T-helper 1 cell treated with Interleukin-12 subunit alpha and Interleukin-12 subunit beta and Interleukin-4 antibody, amounts not matched to agents 30 μg/mL and 1 μg/mL, for 36 hours (primary cell): ENCODE results near the gene TMUB1.
A peak's percentile ranks its signal among the peaks of the same experiment; 100 is the strongest.
"Not testable (repeated sequence)": the region's sequence is repeated elsewhere in the genome, so short reads cannot be mapped to it uniquely, and the experiment has no call there.

Experiments used
- H3K27ac Mint-ChIP-seq: one replicate; pipeline ENCODE4 v1.8.0; 2021; ENCODE audit warnings: mild to moderate bottlenecking, mixed read lengths
- H3K27me3 Mint-ChIP-seq: one replicate; pipeline ENCODE4 v1.8.0; 2021; ENCODE audit warnings: low read depth, mixed read lengths
- H3K36me3 Mint-ChIP-seq: one replicate; pipeline ENCODE4 v1.8.0; 2021; ENCODE audit warnings: low read depth, mixed read lengths
- H3K4me1 Mint-ChIP-seq: one replicate; pipeline ENCODE4 v1.8.0; 2021; ENCODE audit warnings: low read depth, mixed read lengths
- H3K4me3 Mint-ChIP-seq: one replicate; pipeline ENCODE4 v1.8.0; 2021; ENCODE audit warnings: mild to moderate bottlenecking, moderate library complexity, mixed read lengths
- H3K9me3 Mint-ChIP-seq: one replicate; pipeline ENCODE4 v1.8.0; 2021; ENCODE audit warnings: mixed read lengths

Gene TMUB1

DNA sequence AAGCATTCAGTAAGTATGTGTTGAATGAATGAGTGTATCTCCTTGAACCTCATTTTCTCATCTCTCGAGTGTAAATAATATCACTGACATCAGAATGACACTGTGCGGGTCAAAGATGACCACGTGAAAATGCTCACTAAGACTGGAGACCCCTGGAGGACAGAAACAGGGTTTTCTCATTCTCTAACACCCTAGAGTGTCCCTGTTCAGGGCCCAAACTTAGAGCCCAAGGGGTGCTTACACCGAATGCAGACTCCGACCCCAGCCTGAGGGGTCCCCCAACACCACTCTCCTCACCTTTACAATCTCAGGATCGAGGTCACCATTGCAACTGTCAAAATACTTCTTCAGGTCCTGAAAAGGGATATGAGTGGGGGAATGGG lies 27.0 kb downstream of the TMUB1 start:
- Mint-ChIP-seq H3K9me3 (no peaks in the 10 kb centered on the region), H3K27me3 (no peaks in the 10 kb centered on the region), H3K27ac (no peak overlapping the region), H3K4me3 (peak overlapping the region; percentile 97), H3K4me1 (peaks cover 35% of the 10 kb centered on the region), H3K36me3 (peaks cover 4% of the 10 kb centered on the region)

DNA sequence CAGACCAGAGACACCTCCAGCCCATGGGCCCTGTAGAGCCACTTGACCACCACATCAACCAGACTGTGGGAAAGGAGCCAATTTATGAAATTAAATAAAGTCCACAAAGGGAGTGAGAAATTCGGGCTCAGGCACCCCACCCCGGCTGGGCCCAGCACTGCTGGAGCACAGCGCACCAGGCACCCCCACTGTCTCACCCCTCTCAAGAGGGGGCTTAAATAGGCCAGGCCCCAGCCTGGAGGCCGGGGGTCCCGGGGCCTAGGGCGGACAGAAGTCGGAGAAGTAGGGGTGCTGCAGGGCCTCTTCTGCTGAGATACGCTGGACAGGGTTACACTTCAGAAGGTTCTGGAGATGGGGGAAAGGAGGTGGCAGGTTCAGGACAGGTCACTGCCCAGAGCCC lies 29.5 kb downstream of the TMUB1 start:
- H3K27me3 Mint-ChIP-seq = peaks cover 5% of the 10 kb centered on the region
- peaks cover 4% of the 10 kb centered on the region for H3K36me3 Mint-ChIP-seq
- H3K27ac Mint-ChIP-seq = no peak overlapping the region
- H3K4me1 Mint-ChIP-seq = peaks cover 27% of the 10 kb centered on the region
- H3K4me3 Mint-ChIP-seq = no peak overlapping the region
- no peaks in the 10 kb centered on the region for H3K9me3 Mint-ChIP-seq

DNA sequence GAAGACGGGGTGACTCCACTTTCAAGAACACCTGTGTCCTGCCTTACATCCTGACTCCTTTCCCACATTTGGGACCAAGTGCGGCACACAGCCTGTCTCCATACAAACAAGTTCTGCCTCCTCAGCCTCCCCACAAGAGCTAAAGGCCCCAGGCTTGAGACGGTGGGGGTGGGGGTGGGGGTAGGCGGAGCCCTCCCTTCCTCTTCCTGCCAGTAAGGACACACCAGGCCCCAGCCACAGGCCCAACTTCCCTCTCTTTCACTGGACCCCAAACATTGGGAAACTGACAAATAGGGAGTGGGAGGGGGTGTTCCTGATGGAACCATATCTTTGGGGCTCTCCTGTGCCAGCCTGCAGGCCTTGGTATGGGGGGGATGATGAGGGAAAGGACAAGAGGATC lies 30.2 kb downstream of the TMUB1 start:
- H3K4me1 Mint-ChIP-seq = peaks cover 23% of the 10 kb centered on the region
- H3K4me3 Mint-ChIP-seq = no peak overlapping the region
- peaks cover 4% of the 10 kb centered on the region for H3K36me3 Mint-ChIP-seq
- H3K27ac Mint-ChIP-seq = no peak overlapping the region
- H3K9me3 Mint-ChIP-seq = no peaks in the 10 kb centered on the region
- H3K27me3 Mint-ChIP-seq = peaks cover 5% of the 10 kb centered on the region

DNA sequence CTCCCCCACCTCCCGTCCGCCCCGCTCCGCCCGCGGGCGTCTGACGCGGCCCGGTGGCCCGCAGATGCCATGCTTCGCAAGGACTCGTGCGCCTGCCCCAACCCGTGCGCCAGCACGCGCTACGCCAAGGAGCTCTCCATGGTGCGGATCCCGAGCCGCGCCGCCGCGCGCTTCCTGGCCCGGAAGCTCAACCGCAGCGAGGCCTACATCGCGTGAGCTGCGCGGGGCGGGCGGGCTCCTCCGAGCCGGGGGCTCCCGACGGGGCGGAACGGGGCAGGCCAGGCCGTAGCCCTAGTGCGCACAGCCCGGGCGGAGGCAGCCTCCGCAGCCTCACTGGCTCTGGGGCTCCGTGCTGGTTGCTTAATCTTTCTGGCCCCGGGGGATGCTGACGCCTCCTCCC lies 32.2 kb downstream of the TMUB1 start:
- Mint-ChIP-seq H3K4me1 (peaks cover 13% of the 10 kb centered on the region), H3K4me3 (no peak overlapping the region), H3K27ac (no peak overlapping the region), H3K9me3 (no peaks in the 10 kb centered on the region), H3K27me3 (peaks cover 5% of the 10 kb centered on the region), H3K36me3 (peaks cover 4% of the 10 kb centered on the region)

DNA sequence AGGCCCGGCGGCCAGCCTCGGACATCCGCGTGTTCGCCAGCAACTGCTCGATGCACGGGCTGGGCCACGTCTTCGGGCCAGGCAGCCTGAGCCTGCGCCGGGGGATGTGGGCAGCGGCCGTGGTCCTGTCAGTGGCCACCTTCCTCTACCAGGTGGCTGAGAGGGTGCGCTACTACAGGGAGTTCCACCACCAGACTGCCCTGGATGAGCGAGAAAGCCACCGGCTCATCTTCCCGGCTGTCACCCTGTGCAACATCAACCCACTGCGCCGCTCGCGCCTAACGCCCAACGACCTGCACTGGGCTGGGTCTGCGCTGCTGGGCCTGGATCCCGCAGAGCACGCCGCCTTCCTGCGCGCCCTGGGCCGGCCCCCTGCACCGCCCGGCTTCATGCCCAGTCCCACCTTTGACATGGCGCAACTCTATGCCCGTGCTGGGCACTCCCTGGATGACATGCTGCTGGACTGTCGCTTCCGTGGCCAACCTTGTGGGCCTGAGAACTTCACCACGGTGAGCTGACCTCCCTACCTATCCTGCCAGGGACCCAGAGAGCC lies 34.3 kb downstream of the TMUB1 start:
- H3K9me3 Mint-ChIP-seq = no peaks in the 10 kb centered on the region
- no peak overlapping the region for H3K27ac Mint-ChIP-seq
- peaks cover 4% of the 10 kb centered on the region for H3K36me3 Mint-ChIP-seq
- no peak overlapping the region for H3K4me3 Mint-ChIP-seq
- H3K27me3 Mint-ChIP-seq = peaks cover 5% of the 10 kb centered on the region
- peaks cover 9% of the 10 kb centered on the region for H3K4me1 Mint-ChIP-seq

DNA sequence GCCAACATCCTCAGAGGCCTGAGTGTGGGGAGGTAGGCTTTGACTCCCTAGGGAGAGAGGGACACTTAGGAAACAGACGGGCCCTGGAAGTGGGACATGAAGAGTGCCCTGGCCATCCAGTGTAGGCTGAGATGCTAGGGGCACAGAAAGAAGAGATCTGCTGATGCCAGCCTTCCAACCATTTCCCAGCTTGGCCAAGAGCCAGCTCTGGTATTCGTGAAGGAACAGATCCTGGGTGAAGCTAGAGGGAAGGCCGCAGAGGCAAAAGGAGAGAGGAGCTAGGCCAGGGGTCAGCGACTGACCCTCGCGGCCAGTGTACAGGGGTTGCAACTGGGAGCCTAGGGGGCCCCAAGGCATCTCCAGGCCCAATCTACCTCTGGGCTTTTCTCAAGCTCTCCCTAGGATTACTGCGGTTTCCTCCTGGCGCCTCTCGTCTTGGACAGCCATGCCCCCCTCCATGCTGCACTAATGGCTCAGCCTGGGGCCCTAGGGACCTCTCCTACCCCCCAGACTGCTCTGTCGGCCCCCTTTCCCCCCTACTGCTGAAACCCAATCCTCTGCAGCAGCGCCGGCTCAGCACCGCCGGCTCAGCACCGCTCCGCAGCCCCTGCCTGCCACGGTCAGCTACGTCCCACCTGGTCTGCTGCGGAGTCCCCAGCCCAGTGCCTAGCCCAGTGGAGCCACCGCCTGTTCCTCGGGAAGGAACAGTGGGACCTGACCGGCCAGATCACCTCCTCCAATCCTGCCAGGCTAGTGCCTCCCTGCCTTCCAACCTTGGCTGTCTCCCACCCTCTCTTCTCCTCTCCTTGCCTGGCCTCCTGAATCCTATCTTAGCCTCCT lies 35.1 kb downstream of the TMUB1 start, which contains the start of gene ASIC3:
ASIC3 (plus strand) TSS at position 556 of the 840 bp plus-strand sequence. CDS start 355 bp downstream, outside the sequence.
- no peak within 1 kb of the TSS for H3K4me3 Mint-ChIP-seq
- peaks cover 4% of the 10 kb centered on the region for H3K36me3 Mint-ChIP-seq
- H3K27ac Mint-ChIP-seq = no peak within 1 kb of the TSS
- no peaks in the 10 kb centered on the region for H3K9me3 Mint-ChIP-seq
- H3K27me3 Mint-ChIP-seq = peaks cover 5% of the 10 kb centered on the region
- H3K4me1 Mint-ChIP-seq = peaks cover 7% of the 10 kb centered on the region

DNA sequence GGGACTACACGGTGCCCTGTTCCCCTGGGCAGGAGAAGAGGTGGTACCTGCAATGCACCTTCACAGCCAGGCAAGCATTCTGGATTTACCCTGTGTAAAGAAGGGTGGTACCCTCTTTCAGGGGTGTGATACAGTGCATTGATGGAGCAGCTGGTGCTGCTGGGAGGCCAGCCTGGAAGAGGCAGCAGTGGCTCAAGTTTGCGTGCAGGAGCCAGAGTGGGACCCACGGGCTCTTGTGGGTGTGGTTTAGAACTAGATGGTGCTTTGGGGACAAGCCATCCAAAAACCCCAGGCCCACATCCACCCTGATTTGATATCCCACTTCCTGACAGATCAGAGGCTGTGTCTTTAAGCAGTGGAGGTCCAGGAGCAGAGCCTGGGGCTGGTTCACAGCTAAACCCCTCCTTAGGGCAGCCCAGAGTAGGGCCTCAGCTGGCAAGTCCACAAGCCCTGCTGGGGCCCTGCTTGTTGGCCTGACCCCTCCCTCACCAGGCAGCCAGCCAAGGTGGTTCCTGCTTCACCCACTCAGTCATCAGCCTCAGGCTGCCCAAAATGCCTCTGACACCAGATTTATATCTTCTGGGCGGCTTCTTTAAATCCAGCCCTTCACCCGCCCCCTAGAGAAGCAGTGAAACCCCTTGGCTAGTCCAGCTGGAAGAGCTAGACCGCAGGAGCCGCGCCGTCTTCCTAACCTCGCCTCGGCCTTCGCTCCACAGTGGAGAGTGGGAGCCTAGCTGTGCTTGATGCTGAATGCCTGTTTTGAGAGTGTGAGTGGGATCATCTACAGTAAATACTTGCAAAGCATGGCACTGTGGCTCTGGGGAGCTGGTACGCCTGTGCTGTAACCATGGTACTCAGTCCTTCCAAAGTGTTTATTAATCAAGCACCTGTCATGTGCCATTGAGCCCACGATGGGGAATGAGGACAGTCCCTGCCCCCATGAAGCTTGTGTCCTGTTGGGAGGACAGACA lies 36.4 kb downstream of the TMUB1 start:
- Mint-ChIP-seq H3K36me3 (no peaks in the 10 kb centered on the region), H3K4me1 (peaks cover 2% of the 10 kb centered on the region), H3K9me3 (no peaks in the 10 kb centered on the region), H3K27ac (no peak overlapping the region), H3K4me3 (no peak overlapping the region), H3K27me3 (peaks cover 5% of the 10 kb centered on the region)

DNA sequence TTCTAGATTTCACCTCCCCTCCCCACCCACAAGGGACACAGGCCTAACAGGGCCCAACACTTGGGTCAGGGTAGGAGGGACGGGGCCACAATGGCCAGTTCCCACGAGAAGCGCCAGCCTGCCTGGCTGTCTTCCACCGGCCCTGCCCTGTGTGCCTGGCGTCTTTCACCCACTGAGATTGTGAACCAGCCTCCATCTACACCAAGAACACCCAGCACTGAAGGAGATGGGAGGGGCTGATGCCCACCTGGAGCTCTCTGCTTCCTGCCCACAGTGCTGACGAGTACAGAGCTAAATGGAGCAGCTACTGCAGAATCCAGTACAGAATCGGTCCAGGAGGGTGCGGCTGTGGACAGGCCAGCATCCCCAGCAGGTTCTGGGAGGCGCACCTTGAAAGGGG lies 37.3 kb downstream of the TMUB1 start:
- Mint-ChIP-seq H3K36me3 (no peaks in the 10 kb centered on the region), H3K27me3 (peaks cover 5% of the 10 kb centered on the region), H3K4me3 (no peak overlapping the region), H3K27ac (no peak overlapping the region), H3K9me3 (no peaks in the 10 kb centered on the region), H3K4me1 (peaks cover 2% of the 10 kb centered on the region)

DNA sequence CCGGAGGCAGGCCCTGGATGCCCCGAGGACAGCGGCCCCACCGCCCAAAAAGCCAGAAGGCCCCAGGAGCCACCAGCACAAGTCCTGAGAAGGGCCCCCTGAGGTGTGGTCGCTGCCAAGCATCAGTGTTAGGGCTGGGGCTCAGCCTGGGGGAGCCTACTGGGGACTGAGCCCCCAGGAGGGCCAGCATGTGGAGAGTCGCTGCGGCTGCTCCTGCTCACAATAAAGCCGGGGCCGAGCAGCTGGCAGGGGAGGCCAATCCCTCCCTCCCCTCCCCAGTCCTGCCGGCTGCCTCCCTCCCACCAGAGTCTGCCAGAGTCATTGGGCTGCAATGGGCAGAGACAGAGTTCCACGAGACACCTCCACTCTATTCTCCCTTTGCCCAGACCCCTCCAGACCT lies 38.0 kb downstream of the TMUB1 start:
- H3K27me3 Mint-ChIP-seq = peaks cover 1% of the 10 kb centered on the region
- H3K4me3 Mint-ChIP-seq = no peak overlapping the region
- H3K9me3 Mint-ChIP-seq = no peaks in the 10 kb centered on the region
- no peaks in the 10 kb centered on the region for H3K36me3 Mint-ChIP-seq
- H3K4me1 Mint-ChIP-seq = peaks cover 2% of the 10 kb centered on the region
- no peak overlapping the region for H3K27ac Mint-ChIP-seq

DNA sequence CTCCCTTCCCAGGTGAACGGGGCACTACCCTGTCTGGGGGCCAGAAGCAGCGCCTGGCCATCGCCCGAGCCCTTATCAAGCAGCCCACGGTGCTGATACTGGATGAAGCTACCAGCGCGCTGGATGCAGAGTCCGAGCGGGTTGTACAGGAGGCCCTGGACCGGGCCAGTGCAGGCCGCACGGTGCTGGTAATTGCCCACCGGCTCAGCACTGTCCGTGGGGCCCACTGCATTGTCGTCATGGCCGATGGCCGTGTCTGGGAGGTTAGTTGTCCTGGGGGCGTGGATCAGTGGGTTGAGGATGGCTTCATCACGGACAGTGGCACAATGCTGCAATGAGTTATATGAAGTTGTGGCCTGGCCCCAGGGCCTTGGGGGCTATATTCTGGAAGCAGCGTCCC lies 39.3 kb downstream of the TMUB1 start:
- Mint-ChIP-seq H3K36me3 (no peaks in the 10 kb centered on the region), H3K27me3 (no peaks in the 10 kb centered on the region), H3K9me3 (no peaks in the 10 kb centered on the region), H3K27ac (no peak overlapping the region), H3K4me3 (no peak overlapping the region), H3K4me1 (peaks cover 6% of the 10 kb centered on the region)

DNA sequence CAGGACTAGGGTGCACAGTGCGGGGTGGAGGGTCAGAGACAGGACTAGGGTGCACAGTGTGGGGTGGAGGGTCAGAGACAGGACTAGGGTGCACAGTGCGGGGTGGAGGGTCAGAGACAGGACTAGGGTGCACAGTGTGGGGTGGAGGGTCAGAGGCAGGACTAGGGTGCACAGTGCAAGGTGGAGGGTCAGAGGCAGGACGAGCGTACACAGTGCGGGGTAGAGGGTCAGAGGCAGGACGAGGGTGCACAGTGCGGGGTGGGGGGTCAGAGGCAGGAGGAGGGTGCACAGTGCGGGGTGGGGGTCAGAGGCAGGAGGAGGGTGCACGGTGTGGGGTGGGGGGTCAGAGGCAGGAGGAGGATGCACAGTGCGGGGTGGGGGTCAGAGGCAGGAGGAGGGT lies 39.8 kb downstream of the TMUB1 start:
- not testable (repeated sequence) for H3K4me3 Mint-ChIP-seq, H3K27ac Mint-ChIP-seq, H3K27me3 Mint-ChIP-seq, H3K4me1 Mint-ChIP-seq, H3K36me3 Mint-ChIP-seq, H3K9me3 Mint-ChIP-seq

DNA sequence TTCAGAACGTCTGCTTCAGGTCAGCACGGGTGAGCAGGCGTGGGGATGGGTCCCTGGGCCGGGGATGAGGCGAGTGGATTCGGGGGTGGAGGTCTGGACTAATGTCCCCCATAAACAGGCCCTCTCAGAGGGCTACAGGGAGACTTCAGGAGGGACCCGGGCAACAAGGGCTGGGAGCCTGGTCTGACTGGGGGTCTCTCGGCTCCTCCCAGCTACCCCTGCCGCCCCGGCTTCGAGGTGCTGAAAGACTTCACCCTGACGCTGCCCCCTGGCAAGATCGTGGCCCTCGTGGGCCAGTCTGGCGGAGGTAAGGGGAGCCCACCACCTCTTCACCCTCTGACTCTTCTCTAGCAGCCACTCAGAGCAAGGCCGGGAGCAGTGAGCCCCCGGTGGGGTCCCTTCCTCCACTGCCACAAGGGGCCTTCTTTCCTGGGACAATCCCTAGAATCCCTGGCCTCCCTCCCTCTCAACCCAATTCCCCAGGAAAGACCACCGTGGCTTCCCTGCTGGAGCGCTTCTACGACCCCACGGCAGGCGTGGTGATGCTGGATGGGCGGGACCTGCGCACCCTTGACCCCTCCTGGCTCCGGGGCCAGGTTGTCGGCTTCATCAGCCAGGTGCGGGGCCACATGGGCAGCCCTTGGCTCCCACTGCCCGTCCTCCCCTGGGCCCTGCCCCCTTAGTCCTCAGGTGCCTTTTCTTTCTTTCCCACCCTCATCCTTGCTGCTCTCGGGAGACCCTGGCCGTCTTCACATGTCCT lies 42.5 kb downstream of the TMUB1 start:
- H3K4me3 Mint-ChIP-seq = no peak overlapping the region
- H3K27me3 Mint-ChIP-seq = no peaks in the 10 kb centered on the region
- peaks cover 7% of the 10 kb centered on the region for H3K36me3 Mint-ChIP-seq
- no peaks in the 10 kb centered on the region for H3K9me3 Mint-ChIP-seq
- peaks cover 6% of the 10 kb centered on the region for H3K4me1 Mint-ChIP-seq
- H3K27ac Mint-ChIP-seq = no peak overlapping the region

DNA sequence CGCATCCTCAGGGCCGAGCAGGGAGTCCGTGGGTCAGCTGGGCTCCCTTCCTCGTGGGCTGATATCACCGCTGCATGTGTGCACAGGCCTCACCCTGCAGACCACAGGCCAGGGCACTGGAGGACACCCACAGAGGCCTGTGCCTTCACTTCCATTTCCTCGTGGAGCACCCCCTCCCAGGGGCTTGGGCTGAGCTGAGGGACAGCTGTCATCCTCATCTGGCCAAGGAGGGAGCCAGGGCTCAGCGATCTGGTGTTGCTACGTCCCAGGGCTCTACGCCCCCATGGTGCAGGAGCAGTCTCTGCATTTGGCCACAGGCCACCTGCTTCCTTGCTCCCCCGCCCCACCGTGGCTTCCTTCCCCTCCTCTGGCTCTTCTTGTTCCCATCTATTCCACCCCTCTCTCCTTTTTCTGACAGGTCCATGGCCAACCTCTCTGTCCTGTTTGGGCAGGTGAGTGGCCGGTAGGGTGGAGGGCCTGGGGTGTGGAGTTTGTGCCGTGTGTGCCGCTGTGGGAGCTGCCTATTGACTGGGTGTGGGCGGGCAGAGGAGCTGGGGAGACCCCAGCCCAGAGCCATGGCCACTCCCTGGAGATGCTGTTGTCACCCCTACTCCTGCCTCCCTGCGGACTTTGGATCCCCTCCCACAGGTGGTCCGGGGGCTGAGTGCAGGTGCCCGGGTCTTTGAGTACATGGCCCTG lies 43.3 kb downstream of the TMUB1 start:
- Mint-ChIP-seq H3K4me3 (no peak overlapping the region), H3K4me1 (peaks cover 6% of the 10 kb centered on the region), H3K9me3 (no peaks in the 10 kb centered on the region), H3K36me3 (peaks cover 7% of the 10 kb centered on the region), H3K27me3 (no peaks in the 10 kb centered on the region), H3K27ac (no peak overlapping the region)
